Measurements from ENCODE around the gene HIRIP3.

The HIRIP3 gene

DNA sequence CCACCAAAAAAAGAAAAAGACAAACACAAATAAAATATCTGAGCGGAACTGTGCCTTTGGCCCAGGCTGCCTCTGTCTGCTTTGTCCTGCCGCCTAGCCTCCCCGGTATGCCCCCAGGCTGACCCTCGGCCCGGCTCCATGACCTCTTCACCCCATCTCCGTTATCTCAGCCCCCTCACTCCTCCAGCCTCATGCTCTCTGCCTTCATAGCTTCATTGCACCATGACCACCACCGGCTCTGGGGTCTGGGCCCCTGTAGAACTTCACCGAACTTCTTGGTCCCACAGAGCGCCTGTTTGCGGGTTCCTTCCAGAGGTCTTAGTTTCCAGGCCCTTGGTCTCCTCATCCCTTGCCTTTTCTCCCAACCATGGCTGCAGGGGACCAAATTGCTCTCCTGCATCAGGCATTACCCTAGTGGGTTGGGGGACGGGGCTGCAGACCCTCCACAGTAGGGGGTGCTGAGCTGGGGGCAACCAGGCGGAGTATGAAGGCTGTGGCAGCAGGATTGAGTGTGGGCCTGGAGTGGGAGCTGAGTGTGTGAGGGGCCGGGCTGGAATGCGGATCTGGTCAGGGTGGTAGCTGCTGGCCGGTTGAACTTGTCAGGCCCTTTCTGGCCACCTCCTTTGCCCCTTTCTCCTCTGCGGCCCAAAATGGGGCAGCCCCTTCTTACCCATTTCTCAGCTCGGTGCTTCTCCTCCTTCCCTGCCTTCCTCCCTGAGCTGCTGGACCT lies 6.9 kb downstream of the HIRIP3 start:
- no peak for DNase-seq
- Histone ChIP-seq H3K23ac (ENCODE audit: low read length) (no peak overlapping the region), H2BK15ac (replicated peaks; ENCODE audit: low read depth) (no peak overlapping the region), H3K18ac (ENCODE audit: low read length) (no peak overlapping the region), H3K4ac (ENCODE audit: low read depth, low read length) (no peak overlapping the region), H2BK5ac (ENCODE audit: low read length) (no peak overlapping the region), H3K4me2 (ENCODE audit: low read length) (no peak overlapping the region), H4K5ac (ENCODE audit: low read length) (no peak overlapping the region), H3K4me3 (ENCODE audit: low read length) (no peak overlapping the region), H3K36me3 (ENCODE audit: control insufficient read depth, insufficient read depth, low read length) (peaks cover 17% of the 10 kb centered on the region), H2AK5ac (ENCODE audit: low read length) (no peak overlapping the region), H3K9ac (ENCODE audit: low read length) (no peak overlapping the region), H3K56ac (ENCODE audit: low read length) (no peak overlapping the region), H2BK120ac (ENCODE audit: low read depth, low read length) (no peak overlapping the region), H3K27me3 (ENCODE audit: insufficient read depth, low read length, poor library complexity) (no peaks in the 10 kb centered on the region), H3K79me1 (ENCODE audit: low read length) (no peaks in the 10 kb centered on the region), H3K4me1 (ENCODE audit: control insufficient read depth, low read depth, low read length) (no peaks in the 10 kb centered on the region), H4K8ac (ENCODE audit: low read depth, low read length) (no peak overlapping the region), H3K79me2 (ENCODE audit: control insufficient read depth, insufficient read depth, low read length) (no peaks in the 10 kb centered on the region), H3K27ac (ENCODE audit: low read depth, low read length) (no peak overlapping the region)
- no CpG with 5 or more reads among the region's 17 CpGs for WGBS (ENCODE audit: extremely low coverage, insufficient coverage, low lambda C conversion rate)

DNA sequence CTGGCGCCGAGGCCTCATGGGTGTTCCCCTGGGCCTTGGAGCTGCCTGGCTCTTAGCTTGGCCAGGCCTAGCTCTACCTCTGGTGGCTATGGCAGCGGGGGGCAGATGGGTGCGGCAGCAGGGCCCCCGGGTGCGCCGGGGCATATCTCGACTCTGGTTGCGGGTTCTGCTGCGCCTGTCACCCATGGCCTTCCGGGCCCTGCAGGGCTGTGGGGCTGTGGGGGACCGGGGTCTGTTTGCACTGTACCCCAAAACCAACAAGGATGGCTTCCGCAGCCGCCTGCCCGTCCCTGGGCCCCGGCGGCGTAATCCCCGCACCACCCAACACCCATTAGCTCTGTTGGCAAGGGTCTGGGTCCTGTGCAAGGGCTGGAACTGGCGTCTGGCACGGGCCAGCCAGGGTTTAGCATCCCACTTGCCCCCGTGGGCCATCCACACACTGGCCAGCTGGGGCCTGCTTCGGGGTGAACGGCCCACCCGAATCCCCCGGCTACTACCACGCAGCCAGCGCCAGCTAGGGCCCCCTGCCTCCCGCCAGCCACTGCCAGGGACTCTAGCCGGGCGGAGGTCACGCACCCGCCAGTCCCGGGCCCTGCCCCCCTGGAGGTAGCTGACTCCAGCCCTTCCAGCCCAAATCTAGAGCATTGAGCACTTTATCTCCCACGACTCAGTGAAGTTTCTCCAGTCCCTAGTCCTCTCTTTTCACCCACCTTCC lies 7.9 kb downstream of the HIRIP3 start:
- Histone ChIP-seq H2BK5ac (ENCODE audit: low read length) (no peak overlapping the region), H3K4me1 (ENCODE audit: control insufficient read depth, low read depth, low read length) (no peaks in the 10 kb centered on the region), H3K9ac (ENCODE audit: low read length) (no peak overlapping the region), H2BK120ac (ENCODE audit: low read depth, low read length) (no peak overlapping the region), H3K4me2 (ENCODE audit: low read length) (no peak overlapping the region), H4K8ac (ENCODE audit: low read depth, low read length) (no peak overlapping the region), H3K79me1 (ENCODE audit: low read length) (no peaks in the 10 kb centered on the region), H2AK5ac (ENCODE audit: low read length) (no peak overlapping the region), H3K18ac (ENCODE audit: low read length) (no peak overlapping the region), H3K4ac (ENCODE audit: low read depth, low read length) (no peak overlapping the region), H3K27ac (ENCODE audit: low read depth, low read length) (no peak overlapping the region), H3K36me3 (ENCODE audit: control insufficient read depth, insufficient read depth, low read length) (peaks cover 21% of the 10 kb centered on the region), H3K23ac (ENCODE audit: low read length) (no peak overlapping the region), H3K27me3 (ENCODE audit: insufficient read depth, low read length, poor library complexity) (no peaks in the 10 kb centered on the region), H4K5ac (ENCODE audit: low read length) (no peak overlapping the region), H2BK15ac (replicated peaks; ENCODE audit: low read depth) (no peak overlapping the region), H3K4me3 (ENCODE audit: low read length) (no peak overlapping the region), H3K79me2 (ENCODE audit: control insufficient read depth, insufficient read depth, low read length) (no peaks in the 10 kb centered on the region), H3K56ac (ENCODE audit: low read length) (no peak overlapping the region)
- no CpG with 5 or more reads among the region's 35 CpGs for WGBS (ENCODE audit: extremely low coverage, insufficient coverage, low lambda C conversion rate)
- DNase-seq = no peak

DNA sequence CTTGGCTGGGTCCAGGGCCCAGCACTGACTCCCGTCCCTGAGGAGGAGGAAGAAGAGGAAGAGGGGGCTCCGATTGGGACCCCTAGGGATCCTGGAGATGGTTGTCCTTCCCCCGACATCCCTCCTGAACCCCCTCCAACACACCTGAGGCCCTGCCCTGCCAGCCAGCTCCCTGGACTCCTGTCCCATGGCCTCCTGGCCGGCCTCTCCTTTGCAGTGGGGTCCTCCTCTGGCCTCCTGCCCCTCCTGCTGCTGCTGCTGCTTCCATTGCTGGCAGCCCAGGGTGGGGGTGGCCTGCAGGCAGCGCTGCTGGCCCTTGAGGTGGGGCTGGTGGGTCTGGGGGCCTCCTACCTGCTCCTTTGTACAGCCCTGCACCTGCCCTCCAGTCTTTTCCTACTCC lies 8.5 kb downstream of the HIRIP3 start:
- Histone ChIP-seq H3K36me3 (ENCODE audit: control insufficient read depth, insufficient read depth, low read length) (peaks cover 20% of the 10 kb centered on the region), H2BK120ac (ENCODE audit: low read depth, low read length) (no peak overlapping the region), H2AK5ac (ENCODE audit: low read length) (no peak overlapping the region), H3K79me1 (ENCODE audit: low read length) (no peaks in the 10 kb centered on the region), H3K4me3 (ENCODE audit: low read length) (no peak overlapping the region), H3K79me2 (ENCODE audit: control insufficient read depth, insufficient read depth, low read length) (no peaks in the 10 kb centered on the region), H3K18ac (ENCODE audit: low read length) (no peak overlapping the region), H3K4me2 (ENCODE audit: low read length) (no peak overlapping the region), H4K8ac (ENCODE audit: low read depth, low read length) (no peak overlapping the region), H3K4me1 (ENCODE audit: control insufficient read depth, low read depth, low read length) (no peaks in the 10 kb centered on the region), H3K27me3 (ENCODE audit: insufficient read depth, low read length, poor library complexity) (no peaks in the 10 kb centered on the region), H3K4ac (ENCODE audit: low read depth, low read length) (no peak overlapping the region), H3K56ac (ENCODE audit: low read length) (no peak overlapping the region), H3K27ac (ENCODE audit: low read depth, low read length) (no peak overlapping the region), H3K23ac (ENCODE audit: low read length) (no peak overlapping the region), H4K5ac (ENCODE audit: low read length) (no peak overlapping the region), H2BK15ac (replicated peaks; ENCODE audit: low read depth) (no peak overlapping the region), H3K9ac (ENCODE audit: low read length) (no peak overlapping the region), H2BK5ac (ENCODE audit: low read length) (no peak overlapping the region)
- no CpG with 5 or more reads among the region's 5 CpGs for WGBS (ENCODE audit: extremely low coverage, insufficient coverage, low lambda C conversion rate)
- DNase-seq = no peak

DNA sequence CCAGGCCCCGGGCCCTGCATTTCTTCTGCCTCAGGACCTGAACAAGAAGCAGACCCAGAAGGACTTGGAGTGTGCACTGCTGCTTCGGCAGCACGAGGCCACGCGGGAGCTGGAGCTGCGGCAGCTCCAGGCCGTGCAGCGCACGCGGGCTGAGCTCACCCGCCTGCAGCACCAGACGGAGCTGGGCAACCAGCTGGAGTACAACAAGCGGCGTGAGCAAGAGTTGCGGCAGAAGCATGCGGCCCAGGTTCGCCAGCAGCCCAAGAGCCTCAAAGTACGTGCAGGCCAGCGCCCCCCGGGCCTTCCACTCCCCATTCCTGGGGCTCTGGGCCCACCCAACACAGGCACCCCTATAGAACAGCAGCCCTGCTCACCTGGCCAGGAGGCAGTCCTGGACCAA lies 9.2 kb downstream of the HIRIP3 start:
- no peak overlapping the region for H3K4ac ChIP-seq (ENCODE audit: low read depth, low read length)
- H4K8ac ChIP-seq (ENCODE audit: low read depth, low read length) = no peak overlapping the region
- H4K5ac ChIP-seq (ENCODE audit: low read length) = no peak overlapping the region
- no peaks in the 10 kb centered on the region for H3K27me3 ChIP-seq (ENCODE audit: insufficient read depth, low read length, poor library complexity)
- no peaks in the 10 kb centered on the region for H3K79me2 ChIP-seq (ENCODE audit: control insufficient read depth, insufficient read depth, low read length)
- no peak overlapping the region for H2AK5ac ChIP-seq (ENCODE audit: low read length)
- H3K18ac ChIP-seq (ENCODE audit: low read length) = no peak overlapping the region
- H3K56ac ChIP-seq (ENCODE audit: low read length) = no peak overlapping the region
- no peak overlapping the region for H2BK120ac ChIP-seq (ENCODE audit: low read depth, low read length)
- H3K79me1 ChIP-seq (ENCODE audit: low read length) = no peaks in the 10 kb centered on the region
- no peak overlapping the region for H3K9ac ChIP-seq (ENCODE audit: low read length)
- H3K27ac ChIP-seq (ENCODE audit: low read depth, low read length) = no peak overlapping the region
- no CpG with 5 or more reads among the region's 20 CpGs for WGBS (ENCODE audit: extremely low coverage, insufficient coverage, low lambda C conversion rate)
- no peak overlapping the region for H3K4me3 ChIP-seq (ENCODE audit: low read length)
- H3K23ac ChIP-seq (ENCODE audit: low read length) = no peak overlapping the region
- H3K4me1 ChIP-seq (ENCODE audit: control insufficient read depth, low read depth, low read length) = no peaks in the 10 kb centered on the region
- H2BK15ac ChIP-seq (replicated peaks; ENCODE audit: low read depth) = no peak overlapping the region
- no peak overlapping the region for H3K4me2 ChIP-seq (ENCODE audit: low read length)
- no peak overlapping the region for H2BK5ac ChIP-seq (ENCODE audit: low read length)
- no peak for DNase-seq
- peaks cover 20% of the 10 kb centered on the region for H3K36me3 ChIP-seq (ENCODE audit: control insufficient read depth, insufficient read depth, low read length)

DNA sequence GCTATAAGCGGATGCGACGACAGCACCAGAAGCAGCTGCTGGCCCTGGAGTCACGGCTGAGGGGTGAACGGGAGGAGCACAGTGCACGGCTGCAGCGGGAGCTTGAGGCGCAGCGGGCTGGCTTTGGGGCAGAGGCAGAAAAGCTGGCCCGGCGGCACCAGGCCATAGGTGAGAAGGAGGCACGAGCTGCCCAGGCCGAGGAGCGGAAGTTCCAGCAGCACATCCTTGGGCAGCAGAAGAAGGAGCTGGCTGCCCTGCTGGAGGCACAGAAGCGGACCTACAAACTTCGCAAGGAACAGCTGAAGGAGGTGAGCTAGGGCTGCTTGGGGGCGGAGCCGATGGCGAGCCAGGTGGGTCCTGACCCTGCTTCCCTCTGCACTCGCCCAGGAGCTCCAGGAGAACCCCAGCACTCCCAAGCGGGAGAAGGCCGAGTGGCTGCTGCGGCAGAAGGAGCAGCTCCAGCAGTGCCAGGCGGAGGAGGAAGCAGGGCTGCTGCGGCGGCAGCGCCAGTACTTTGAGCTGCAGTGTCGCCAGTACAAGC lies 10.1 kb downstream of the HIRIP3 start:
- H3K56ac ChIP-seq (ENCODE audit: low read length) = no peak overlapping the region
- no peak overlapping the region for H3K4me3 ChIP-seq (ENCODE audit: low read length)
- no peaks in the 10 kb centered on the region for H3K79me2 ChIP-seq (ENCODE audit: control insufficient read depth, insufficient read depth, low read length)
- no peak overlapping the region for H4K8ac ChIP-seq (ENCODE audit: low read depth, low read length)
- H3K9ac ChIP-seq (ENCODE audit: low read length) = no peak overlapping the region
- peaks cover 18% of the 10 kb centered on the region for H3K36me3 ChIP-seq (ENCODE audit: control insufficient read depth, insufficient read depth, low read length)
- no peak overlapping the region for H3K23ac ChIP-seq (ENCODE audit: low read length)
- no peaks in the 10 kb centered on the region for H3K4me1 ChIP-seq (ENCODE audit: control insufficient read depth, low read depth, low read length)
- no peak for DNase-seq
- no peak overlapping the region for H3K27ac ChIP-seq (ENCODE audit: low read depth, low read length)
- H2BK5ac ChIP-seq (ENCODE audit: low read length) = no peak overlapping the region
- no peak overlapping the region for H2AK5ac ChIP-seq (ENCODE audit: low read length)
- H3K4ac ChIP-seq (ENCODE audit: low read depth, low read length) = no peak overlapping the region
- no peak overlapping the region for H2BK120ac ChIP-seq (ENCODE audit: low read depth, low read length)
- no peak overlapping the region for H3K4me2 ChIP-seq (ENCODE audit: low read length)
- H4K5ac ChIP-seq (ENCODE audit: low read length) = no peak overlapping the region
- H3K18ac ChIP-seq (ENCODE audit: low read length) = no peak overlapping the region
- no peaks in the 10 kb centered on the region for H3K27me3 ChIP-seq (ENCODE audit: insufficient read depth, low read length, poor library complexity)
- no peak overlapping the region for H2BK15ac ChIP-seq (replicated peaks; ENCODE audit: low read depth)
- WGBS (ENCODE audit: extremely low coverage, insufficient coverage, low lambda C conversion rate) = no CpG with 5 or more reads among the region's 28 CpGs
- no peaks in the 10 kb centered on the region for H3K79me1 ChIP-seq (ENCODE audit: low read length)

All from mesendoderm (in vitro differentiated cells).